Suprapubic skin (tissue), 3 donors: Measurements from ENCODE around the gene TMCC1.

ENCODE experiments used
- CTCF ChIP-seq, 2 donors: fragments of 200-600 bp in 1 of 2; fragments of 450-650 bp in 1 of 2; sonication (generic) in 1 of 2; IDR thresholded peaks; one replicate each; pipeline ENCODE4 v1.5.1; 2016 to 2019; ENCODE audit warnings: antibody characterized with exemption in 2 of 2, mild to moderate bottlenecking in 1 of 2, moderate library complexity in 1 of 2
- POLR2AphosphoS5 ChIP-seq, 3 donors: sonication (generic); formaldehyde crosslinking; IDR thresholded peaks; one replicate each; pipeline ENCODE4 v1.6.1; 2017; ENCODE audit warnings: antibody characterized with exemption in 3 of 3

- TF ChIP-seq CTCF (IDR thresholded peaks at IDR 0.05) (no peak), POLR2AphosphoS5 (IDR thresholded peaks at IDR 0.05) (no peak)
Observed at GRCh38 chr3:129608087-129608935, 285.2 kb downstream of the TMCC1 start.
